ENCODE measurements around the gene NACC2.

NACC2 gene

GRCh38 chr9:136010176-136010575 is 84.9 kb downstream of the NACC2 start:
- no peaks in the 10 kb centered on the region for H3K79me2 ChIP-seq (ENCODE audit: control insufficient read depth, insufficient read depth, low read length)
- no peaks in the 10 kb centered on the region for H3K79me1 ChIP-seq (ENCODE audit: low read length)
- no peaks in the 10 kb centered on the region for H3K36me3 ChIP-seq (ENCODE audit: control insufficient read depth, insufficient read depth, low read length)
- no peaks in the 10 kb centered on the region for H3K27me3 ChIP-seq (ENCODE audit: insufficient read depth, low read length, poor library complexity)
- no peak overlapping the region for H3K18ac ChIP-seq (ENCODE audit: low read length)
- no peak overlapping the region for H3K4me3 ChIP-seq (ENCODE audit: low read length)
- no CpG with 5 or more reads among the region's 17 CpGs for WGBS (ENCODE audit: extremely low coverage, insufficient coverage, low lambda C conversion rate)
- H2BK120ac ChIP-seq (ENCODE audit: low read depth, low read length) = no peak overlapping the region
- H4K5ac ChIP-seq (ENCODE audit: low read length) = no peak overlapping the region
- no peak overlapping the region for H3K27ac ChIP-seq (ENCODE audit: low read depth, low read length)
- H3K4me2 ChIP-seq (ENCODE audit: low read length) = no peak overlapping the region
- no peak overlapping the region for H3K23ac ChIP-seq (ENCODE audit: low read length)
- DNase-seq = no peak
- H2BK5ac ChIP-seq (ENCODE audit: low read length) = no peak overlapping the region
- no peak overlapping the region for H2BK15ac ChIP-seq (replicated peaks; ENCODE audit: low read depth)
- H2AK5ac ChIP-seq (ENCODE audit: low read length) = no peak overlapping the region
- H3K4ac ChIP-seq (ENCODE audit: low read depth, low read length) = no peak overlapping the region
- H3K9ac ChIP-seq (ENCODE audit: low read length) = no peak overlapping the region
- no peak overlapping the region for H4K8ac ChIP-seq (ENCODE audit: low read depth, low read length)
- peak overlapping the region; percentile 0 for H3K56ac ChIP-seq (ENCODE audit: low read length)
- no peaks in the 10 kb centered on the region for H3K4me1 ChIP-seq (ENCODE audit: control insufficient read depth, low read depth, low read length)

GRCh38 chr9:136009516-136009915 is 85.6 kb downstream of the NACC2 start:
- no peak overlapping the region for H2AK5ac ChIP-seq (ENCODE audit: low read length)
- H3K27me3 ChIP-seq (ENCODE audit: insufficient read depth, low read length, poor library complexity) = no peaks in the 10 kb centered on the region
- H3K9ac ChIP-seq (ENCODE audit: low read length) = no peak overlapping the region
- no peaks in the 10 kb centered on the region for H3K36me3 ChIP-seq (ENCODE audit: control insufficient read depth, insufficient read depth, low read length)
- no peak overlapping the region for H3K27ac ChIP-seq (ENCODE audit: low read depth, low read length)
- no peaks in the 10 kb centered on the region for H3K4me1 ChIP-seq (ENCODE audit: control insufficient read depth, low read depth, low read length)
- H3K23ac ChIP-seq (ENCODE audit: low read length) = no peak overlapping the region
- WGBS (ENCODE audit: extremely low coverage, insufficient coverage, low lambda C conversion rate) = no CpG with 5 or more reads among the region's 16 CpGs
- H4K8ac ChIP-seq (ENCODE audit: low read depth, low read length) = no peak overlapping the region
- no peak for DNase-seq
- H3K4me3 ChIP-seq (ENCODE audit: low read length) = no peak overlapping the region
- no peak overlapping the region for H2BK15ac ChIP-seq (replicated peaks; ENCODE audit: low read depth)
- H4K5ac ChIP-seq (ENCODE audit: low read length) = no peak overlapping the region
- no peak overlapping the region for H3K4me2 ChIP-seq (ENCODE audit: low read length)
- no peak overlapping the region for H2BK5ac ChIP-seq (ENCODE audit: low read length)
- H3K18ac ChIP-seq (ENCODE audit: low read length) = no peak overlapping the region
- no peaks in the 10 kb centered on the region for H3K79me1 ChIP-seq (ENCODE audit: low read length)
- H3K79me2 ChIP-seq (ENCODE audit: control insufficient read depth, insufficient read depth, low read length) = no peaks in the 10 kb centered on the region
- H2BK120ac ChIP-seq (ENCODE audit: low read depth, low read length) = no peak overlapping the region
- H3K56ac ChIP-seq (ENCODE audit: low read length) = no peak overlapping the region
- H3K4ac ChIP-seq (ENCODE audit: low read depth, low read length) = no peak overlapping the region

- WGBS (ENCODE audit: extremely low coverage, insufficient coverage, low lambda C conversion rate) = no CpG with 5 or more reads among the region's 21 CpGs
- no peak overlapping the region for H3K4me2 ChIP-seq (ENCODE audit: low read length)
- no peak overlapping the region for H3K4me3 ChIP-seq (ENCODE audit: low read length)
- H4K5ac ChIP-seq (ENCODE audit: low read length) = no peak overlapping the region
- H2BK120ac ChIP-seq (ENCODE audit: low read depth, low read length) = no peak overlapping the region
- H2BK15ac ChIP-seq (replicated peaks; ENCODE audit: low read depth) = no peak overlapping the region
- H2AK5ac ChIP-seq (ENCODE audit: low read length) = no peak overlapping the region
- H3K27ac ChIP-seq (ENCODE audit: low read depth, low read length) = no peak overlapping the region
- no peaks in the 10 kb centered on the region for H3K36me3 ChIP-seq (ENCODE audit: control insufficient read depth, insufficient read depth, low read length)
- H3K4me1 ChIP-seq (ENCODE audit: control insufficient read depth, low read depth, low read length) = no peaks in the 10 kb centered on the region
- DNase-seq = no peak
- no peak overlapping the region for H3K23ac ChIP-seq (ENCODE audit: low read length)
- no peak overlapping the region for H3K9ac ChIP-seq (ENCODE audit: low read length)
- no peak overlapping the region for H2BK5ac ChIP-seq (ENCODE audit: low read length)
- H3K4ac ChIP-seq (ENCODE audit: low read depth, low read length) = no peak overlapping the region
- no peak overlapping the region for H3K18ac ChIP-seq (ENCODE audit: low read length)
- H4K8ac ChIP-seq (ENCODE audit: low read depth, low read length) = no peak overlapping the region
- no peaks in the 10 kb centered on the region for H3K79me2 ChIP-seq (ENCODE audit: control insufficient read depth, insufficient read depth, low read length)
- H3K56ac ChIP-seq (ENCODE audit: low read length) = no peak overlapping the region
- H3K27me3 ChIP-seq (ENCODE audit: insufficient read depth, low read length, poor library complexity) = no peaks in the 10 kb centered on the region
- no peaks in the 10 kb centered on the region for H3K79me1 ChIP-seq (ENCODE audit: low read length)
These were observed 86.4 kb downstream of the NACC2 start for GRCh38 chr9:136008693-136008997.

DNA sequence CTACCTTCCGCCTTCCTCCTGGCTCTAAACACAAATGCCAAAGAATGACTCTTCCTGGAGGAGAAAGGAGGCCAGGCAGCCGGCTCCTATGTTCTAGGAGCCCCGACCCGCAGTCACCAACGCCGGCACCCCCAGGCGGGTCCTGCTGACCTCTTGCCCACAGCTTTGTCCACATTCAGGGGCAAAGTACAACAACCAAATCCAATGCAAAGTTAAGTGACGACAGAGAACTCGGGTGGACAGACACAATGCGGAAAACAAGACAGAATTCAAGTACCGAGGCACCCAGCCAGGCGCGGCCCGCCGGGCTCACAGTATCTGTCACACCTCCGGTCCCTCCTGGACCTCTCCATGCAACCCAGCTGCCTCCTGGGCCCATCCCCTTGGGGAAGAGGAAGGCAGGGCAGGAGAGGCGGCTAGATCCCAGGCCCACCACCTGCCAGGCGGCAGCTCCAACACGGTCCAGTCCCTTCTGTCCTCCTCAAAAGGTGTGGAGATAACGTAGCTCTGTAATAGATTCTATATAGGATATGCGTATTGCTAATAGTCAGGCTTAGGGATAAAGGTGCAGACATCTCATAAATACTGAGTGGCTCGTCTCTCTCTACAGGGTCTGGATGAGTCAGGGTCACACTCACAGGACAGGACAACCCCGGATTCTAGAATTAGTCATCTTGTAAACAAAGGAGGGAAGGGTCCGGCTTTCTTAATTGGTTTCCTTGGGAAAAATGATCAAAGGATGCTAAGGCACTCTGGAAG is 87.0 kb downstream of the NACC2 start:
- Histone ChIP-seq H4K8ac (ENCODE audit: low read depth, low read length) (no peak overlapping the region), H2BK15ac (replicated peaks; ENCODE audit: low read depth) (no peak overlapping the region), H2BK5ac (ENCODE audit: low read length) (no peak overlapping the region), H3K4me1 (ENCODE audit: control insufficient read depth, low read depth, low read length) (no peaks in the 10 kb centered on the region), H3K79me1 (ENCODE audit: low read length) (no peaks in the 10 kb centered on the region), H3K27me3 (ENCODE audit: insufficient read depth, low read length, poor library complexity) (no peaks in the 10 kb centered on the region), H3K4me2 (ENCODE audit: low read length) (no peak overlapping the region), H3K27ac (ENCODE audit: low read depth, low read length) (no peak overlapping the region), H2AK5ac (ENCODE audit: low read length) (no peak overlapping the region), H3K18ac (ENCODE audit: low read length) (no peak overlapping the region), H3K36me3 (ENCODE audit: control insufficient read depth, insufficient read depth, low read length) (no peaks in the 10 kb centered on the region), H2BK120ac (ENCODE audit: low read depth, low read length) (no peak overlapping the region), H4K5ac (ENCODE audit: low read length) (no peak overlapping the region), H3K23ac (ENCODE audit: low read length) (no peak overlapping the region), H3K4me3 (ENCODE audit: low read length) (no peak overlapping the region), H3K56ac (ENCODE audit: low read length) (no peak overlapping the region), H3K4ac (ENCODE audit: low read depth, low read length) (no peak overlapping the region), H3K79me2 (ENCODE audit: control insufficient read depth, insufficient read depth, low read length) (no peaks in the 10 kb centered on the region), H3K9ac (ENCODE audit: low read length) (no peak overlapping the region)
- whole genome bisulfite sequencing (ENCODE audit: extremely low coverage, insufficient coverage, low lambda C conversion rate) = no CpG with 5 or more reads among the region's 24 CpGs
- DNase-seq = peak; percentile 37

GRCh38 chr9:136007276-136007933 is 87.7 kb downstream of the NACC2 start:
- Histone ChIP-seq H3K4ac (ENCODE audit: low read depth, low read length) (no peak overlapping the region), H2BK15ac (replicated peaks; ENCODE audit: low read depth) (no peak overlapping the region), H3K18ac (ENCODE audit: low read length) (no peak overlapping the region), H2BK5ac (ENCODE audit: low read length) (no peak overlapping the region), H3K4me3 (ENCODE audit: low read length) (no peak overlapping the region), H3K23ac (ENCODE audit: low read length) (no peak overlapping the region), H3K36me3 (ENCODE audit: control insufficient read depth, insufficient read depth, low read length) (no peaks in the 10 kb centered on the region), H2AK5ac (ENCODE audit: low read length) (no peak overlapping the region), H3K79me2 (ENCODE audit: control insufficient read depth, insufficient read depth, low read length) (no peaks in the 10 kb centered on the region), H3K79me1 (ENCODE audit: low read length) (no peaks in the 10 kb centered on the region), H3K9ac (ENCODE audit: low read length) (no peak overlapping the region), H2BK120ac (ENCODE audit: low read depth, low read length) (no peak overlapping the region), H3K56ac (ENCODE audit: low read length) (no peak overlapping the region), H3K27me3 (ENCODE audit: insufficient read depth, low read length, poor library complexity) (no peaks in the 10 kb centered on the region), H3K4me1 (ENCODE audit: control insufficient read depth, low read depth, low read length) (no peaks in the 10 kb centered on the region), H3K27ac (ENCODE audit: low read depth, low read length) (no peak overlapping the region), H3K4me2 (ENCODE audit: low read length) (no peak overlapping the region), H4K5ac (ENCODE audit: low read length) (no peak overlapping the region), H4K8ac (ENCODE audit: low read depth, low read length) (no peak overlapping the region)
- no peak for DNase-seq
- WGBS (ENCODE audit: extremely low coverage, insufficient coverage, low lambda C conversion rate) = no CpG with 5 or more reads among the region's 36 CpGs

GRCh38 chr9:136006169-136006568 is 88.9 kb downstream of the NACC2 start:
- Histone ChIP-seq H3K23ac (ENCODE audit: low read length) (no peak overlapping the region), H3K9ac (ENCODE audit: low read length) (no peak overlapping the region), H2BK5ac (ENCODE audit: low read length) (no peak overlapping the region), H3K27me3 (ENCODE audit: insufficient read depth, low read length, poor library complexity) (no peaks in the 10 kb centered on the region), H3K27ac (ENCODE audit: low read depth, low read length) (no peak overlapping the region), H3K18ac (ENCODE audit: low read length) (no peak overlapping the region), H3K36me3 (ENCODE audit: control insufficient read depth, insufficient read depth, low read length) (no peaks in the 10 kb centered on the region), H2BK120ac (ENCODE audit: low read depth, low read length) (no peak overlapping the region), H2AK5ac (ENCODE audit: low read length) (no peak overlapping the region), H3K4me3 (ENCODE audit: low read length) (no peak overlapping the region), H3K4me2 (ENCODE audit: low read length) (no peak overlapping the region), H3K4me1 (ENCODE audit: control insufficient read depth, low read depth, low read length) (no peaks in the 10 kb centered on the region), H3K79me1 (ENCODE audit: low read length) (no peaks in the 10 kb centered on the region), H4K5ac (ENCODE audit: low read length) (no peak overlapping the region), H3K56ac (ENCODE audit: low read length) (no peak overlapping the region), H2BK15ac (replicated peaks; ENCODE audit: low read depth) (no peak overlapping the region), H3K4ac (ENCODE audit: low read depth, low read length) (no peak overlapping the region), H3K79me2 (ENCODE audit: control insufficient read depth, insufficient read depth, low read length) (no peaks in the 10 kb centered on the region), H4K8ac (ENCODE audit: low read depth, low read length) (no peak overlapping the region)
- no peak for DNase-seq
- WGBS (ENCODE audit: extremely low coverage, insufficient coverage, low lambda C conversion rate) = no CpG with 5 or more reads among the region's 7 CpGs

Measured in mesendoderm (in vitro differentiated cells).